ENCODE data around the gene RPL13A. TPM values are rescaled to one million over a fixed set of nuclear protein-coding genes. Genes with fewer than 3 reads are reported as not detected.
"Not testable (repeated sequence)": the region's sequence is repeated elsewhere in the genome, so short reads cannot be mapped to it uniquely, and the experiment has no call there.

The RPL13A gene
- total RNA-seq, 1 experiment from 2014 or later = 2,726 TPM

DNA sequence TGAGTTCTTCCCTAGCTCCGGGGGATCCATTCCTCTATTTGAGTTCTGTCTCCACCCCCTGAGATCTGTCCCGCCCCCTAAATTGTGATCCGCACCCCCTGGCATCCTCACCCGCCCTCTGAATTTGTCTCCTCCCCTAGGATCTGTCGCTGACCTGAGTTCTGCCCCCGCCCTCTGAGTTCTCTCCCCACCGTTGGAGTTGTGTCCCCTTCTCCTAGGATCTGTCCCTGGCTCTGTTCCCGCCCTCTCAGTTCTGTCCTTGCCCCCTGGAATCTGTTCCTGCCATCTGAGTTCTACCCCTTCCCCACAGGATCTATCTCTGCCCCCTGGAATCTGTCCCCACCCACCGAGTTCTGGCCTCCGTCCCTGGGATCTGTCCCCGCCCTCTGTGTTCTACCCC lies 45.1 kb upstream of the RPL13A start:
- intact Hi-C loops (cut with micrococcal nuclease; ENCODE audit: unreplicated experiment) = no loop called here
- peaks cover 23% of the 10 kb centered on the region for H3K4me1 Mint-ChIP-seq (ENCODE audit: low read depth, unreplicated experiment)
- no TSS peak for BruUV-seq (replicated peaks)
- CTCF ChIA-PET = interaction anchor here (0.5 to 1.3 kb wide), 15 partner anchors 9 to 449 kb away, joined by 3 to 8 read pairs (median 5); partner anchors contain the start of genes GFY, GYS1, KASH5 and PIH1D1
- H3K27me3 Mint-ChIP-seq (ENCODE audit: insufficient read depth, unreplicated experiment) = peaks cover 41% of the 10 kb centered on the region
- Histone ChIP-seq H3K4me3 (ENCODE audit: low read depth, low read length) (peak overlapping the region; percentile 65), H3K27me3 (replicated peaks; ENCODE audit: control insufficient read depth, insufficient read depth, low read length) (peaks cover 6% of the 10 kb centered on the region), H3K9me3 (no peaks in the 10 kb centered on the region), H3K36me3 (ENCODE audit: control insufficient read depth, insufficient read depth, low read length) (no peaks in the 10 kb centered on the region), H3K4me1 (0 out of 2 replicates have a peak, but pooled peaks cover 3% of the 10 kb centered on the region)
- H3K27ac Mint-ChIP-seq (ENCODE audit: unreplicated experiment) = peak overlapping the region; percentile 46
- H3K36me3 Mint-ChIP-seq (ENCODE audit: insufficient read depth, unreplicated experiment) = peaks cover 19% of the 10 kb centered on the region
- H3K4me3 Mint-ChIP-seq (ENCODE audit: unreplicated experiment) = peak overlapping the region; percentile 79
- H3K9me3 Mint-ChIP-seq (ENCODE audit: unreplicated experiment) = peaks cover 8% of the 10 kb centered on the region
- TF ChIP-seq, protein P1, sequence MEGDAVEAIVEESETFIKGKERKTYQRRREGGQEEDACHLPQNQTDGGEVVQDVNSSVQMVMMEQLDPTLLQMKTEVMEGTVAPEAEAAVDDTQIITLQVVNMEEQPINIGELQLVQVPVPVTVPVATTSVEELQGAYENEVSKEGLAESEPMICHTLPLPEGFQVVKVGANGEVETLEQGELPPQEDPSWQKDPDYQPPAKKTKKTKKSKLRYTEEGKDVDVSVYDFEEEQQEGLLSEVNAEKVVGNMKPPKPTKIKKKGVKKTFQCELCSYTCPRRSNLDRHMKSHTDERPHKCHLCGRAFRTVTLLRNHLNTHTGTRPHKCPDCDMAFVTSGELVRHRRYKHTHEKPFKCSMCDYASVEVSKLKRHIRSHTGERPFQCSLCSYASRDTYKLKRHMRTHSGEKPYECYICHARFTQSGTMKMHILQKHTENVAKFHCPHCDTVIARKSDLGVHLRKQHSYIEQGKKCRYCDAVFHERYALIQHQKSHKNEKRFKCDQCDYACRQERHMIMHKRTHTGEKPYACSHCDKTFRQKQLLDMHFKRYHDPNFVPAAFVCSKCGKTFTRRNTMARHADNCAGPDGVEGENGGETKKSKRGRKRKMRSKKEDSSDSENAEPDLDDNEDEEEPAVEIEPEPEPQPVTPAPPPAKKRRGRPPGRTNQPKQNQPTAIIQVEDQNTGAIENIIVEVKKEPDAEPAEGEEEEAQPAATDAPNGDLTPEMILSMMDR (IDR thresholded peaks at IDR 0.05; ENCODE audit: insufficient read depth in 1 of 2, low read depth in 1 of 2, low read length in 1 of 2, severe bottlenecking in 1 of 2, unreplicated experiment in 1 of 2) = no peak
- POLR2A ChIA-PET = interaction anchor here (0.5 to 1.0 kb wide), 3 partner anchors 10 to 72 kb away, joined by 3 to 8 read pairs (median 6); partner anchors contain the start of gene ALDH16A1
- no peak for DNase-seq

DNA sequence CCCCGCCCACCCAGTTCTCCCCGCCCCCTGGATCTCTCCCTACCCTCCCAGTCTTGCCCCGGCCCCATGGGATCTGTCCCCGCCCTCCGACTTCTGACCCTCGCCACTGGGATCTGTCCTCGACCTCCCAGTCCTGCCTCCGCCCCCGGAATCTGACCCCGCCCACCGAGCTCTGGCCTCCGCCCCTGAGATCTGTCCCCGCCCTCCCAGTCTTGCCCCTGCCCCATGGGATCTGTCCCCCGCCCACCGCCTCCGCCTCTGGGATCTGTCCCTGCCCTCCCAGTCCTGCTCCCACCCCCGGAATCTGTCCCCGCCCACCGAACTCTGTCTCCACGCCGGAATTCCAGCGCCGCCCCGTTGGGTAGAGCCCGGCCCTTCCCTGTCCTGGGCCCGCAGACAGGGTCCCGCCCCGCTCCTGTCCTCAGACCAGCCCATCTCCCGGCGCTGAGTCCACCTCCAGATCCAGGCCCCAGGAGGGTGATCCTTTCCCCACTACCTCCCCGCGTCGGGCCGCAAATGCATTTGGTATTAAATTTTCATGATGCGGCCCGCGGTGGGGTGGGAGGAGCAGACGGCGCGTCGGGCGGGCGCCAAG lies 44.5 kb upstream of the RPL13A start:
- Histone ChIP-seq H3K4me1 (0 out of 2 replicates have a peak, but pooled peaks cover 3% of the 10 kb centered on the region), H3K4me3 (ENCODE audit: low read depth, low read length) (peak overlapping the region; percentile 65), H3K9me3 (no peaks in the 10 kb centered on the region), H3K36me3 (ENCODE audit: control insufficient read depth, insufficient read depth, low read length) (no peaks in the 10 kb centered on the region), H3K27me3 (replicated peaks; ENCODE audit: control insufficient read depth, insufficient read depth, low read length) (peaks cover 6% of the 10 kb centered on the region)
- H3K27me3 Mint-ChIP-seq (ENCODE audit: insufficient read depth, unreplicated experiment) = peaks cover 35% of the 10 kb centered on the region
- POLR2A ChIA-PET = interaction anchor here (0.5 to 1.0 kb wide), 3 partner anchors 9 to 72 kb away, joined by 3 to 8 read pairs (median 6); partner anchors contain the start of gene ALDH16A1
- no TSS peak for BruUV-seq (replicated peaks)
- H3K27ac Mint-ChIP-seq (ENCODE audit: unreplicated experiment) = peak overlapping the region; percentile 46
- peak overlapping the region; percentile 79 for H3K4me3 Mint-ChIP-seq (ENCODE audit: unreplicated experiment)
- H3K4me1 Mint-ChIP-seq (ENCODE audit: low read depth, unreplicated experiment) = peaks cover 23% of the 10 kb centered on the region
- peaks cover 8% of the 10 kb centered on the region for H3K9me3 Mint-ChIP-seq (ENCODE audit: unreplicated experiment)
- DNase-seq = peak; percentile 98 to 99
- CTCF ChIA-PET = interaction anchor here (0.5 to 1.3 kb wide), 14 partner anchors 9 to 450 kb away, joined by 3 to 8 read pairs (median 4); partner anchors contain the start of genes GFY, GYS1, KASH5 and PIH1D1
- TF ChIP-seq, protein P1 (IDR thresholded peaks at IDR 0.05; ENCODE audit: insufficient read depth in 1 of 2, low read depth in 1 of 2, low read length in 1 of 2, severe bottlenecking in 1 of 2, unreplicated experiment in 1 of 2) = no peak
- intact Hi-C loops (cut with micrococcal nuclease; ENCODE audit: unreplicated experiment) = loop anchor here (1.0 kb wide), 4 partner anchors 8 to 217 kb away; partner anchors contain the start of genes DKKL1 and PIH1D1
- H3K36me3 Mint-ChIP-seq (ENCODE audit: insufficient read depth, unreplicated experiment) = peaks cover 19% of the 10 kb centered on the region

DNA sequence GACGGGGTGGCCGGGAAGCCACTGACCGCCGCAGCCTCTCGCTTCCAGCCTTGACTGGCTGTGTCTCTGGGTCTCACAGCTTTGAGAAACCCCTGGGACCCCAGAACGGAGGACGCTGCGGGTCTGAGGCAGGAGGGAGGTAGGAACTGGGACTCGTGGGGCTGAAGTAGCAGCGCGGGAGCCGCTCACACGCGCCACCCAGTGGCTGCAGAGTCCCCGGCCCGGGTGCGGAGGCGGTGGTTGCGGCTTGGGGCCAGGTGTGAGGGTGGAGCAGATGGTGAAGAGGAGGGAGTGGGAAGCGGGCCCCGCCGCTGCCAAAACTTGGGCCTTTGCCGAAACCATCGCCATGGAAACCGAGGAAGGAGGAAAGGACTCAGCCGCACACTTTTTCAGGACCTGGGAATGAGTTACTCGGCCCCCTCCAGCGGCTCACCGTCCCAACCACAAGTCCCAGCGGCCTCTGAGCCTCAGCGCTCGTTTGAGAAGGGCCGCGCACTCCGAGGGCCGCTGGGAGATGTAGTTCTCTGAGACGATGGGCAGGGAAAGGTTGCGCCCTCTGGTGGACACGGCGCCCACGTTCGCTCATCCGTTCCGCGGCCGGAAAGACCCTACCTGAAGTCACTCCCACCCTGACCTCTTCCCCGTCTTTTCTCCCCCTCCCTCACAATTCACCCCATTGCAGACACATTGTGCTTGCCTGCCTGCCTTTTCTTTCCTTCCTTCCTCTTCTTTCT lies 43.9 kb upstream of the RPL13A start:
- POLR2A ChIA-PET = interaction anchor here (1.0 kb wide), 2 partner anchors 8 to 10 kb away, joined by 6 to 8 read pairs; partner anchors contain the start of gene ALDH16A1
- Histone ChIP-seq H3K9me3 (no peaks in the 10 kb centered on the region), H3K36me3 (ENCODE audit: control insufficient read depth, insufficient read depth, low read length) (no peaks in the 10 kb centered on the region), H3K27me3 (replicated peaks; ENCODE audit: control insufficient read depth, insufficient read depth, low read length) (peaks cover 6% of the 10 kb centered on the region), H3K4me3 (ENCODE audit: low read depth, low read length) (peak overlapping the region; percentile 65), H3K4me1 (0 out of 2 replicates have a peak, but pooled peaks cover 3% of the 10 kb centered on the region)
- peaks cover 23% of the 10 kb centered on the region for H3K4me1 Mint-ChIP-seq (ENCODE audit: low read depth, unreplicated experiment)
- BruUV-seq (replicated peaks) = TSS peak; percentile 68
- CTCF ChIA-PET = interaction anchor here (0.7 to 1.3 kb wide), 6 partner anchors 8 to 450 kb away, joined by 3 to 7 read pairs (median 5); partner anchors contain the start of genes GYS1 and PIH1D1
- peak overlapping the region; percentile 79 for H3K4me3 Mint-ChIP-seq (ENCODE audit: unreplicated experiment)
- intact Hi-C loops (cut with micrococcal nuclease; ENCODE audit: unreplicated experiment) = loop anchor here (1.0 kb wide), 4 partner anchors 8 to 217 kb away; partner anchors contain the start of genes DKKL1 and PIH1D1
- peaks cover 8% of the 10 kb centered on the region for H3K9me3 Mint-ChIP-seq (ENCODE audit: unreplicated experiment)
- DNase-seq = peak; percentile 95 to 96
- peak overlapping the region; percentile 46 for H3K27ac Mint-ChIP-seq (ENCODE audit: unreplicated experiment)
- H3K27me3 Mint-ChIP-seq (ENCODE audit: insufficient read depth, unreplicated experiment) = peaks cover 29% of the 10 kb centered on the region
- TF ChIP-seq, protein P1 (IDR thresholded peaks at IDR 0.05; ENCODE audit: insufficient read depth in 1 of 2, low read depth in 1 of 2, low read length in 1 of 2, severe bottlenecking in 1 of 2, unreplicated experiment in 1 of 2) = peak; percentile 86 to 94
- H3K36me3 Mint-ChIP-seq (ENCODE audit: insufficient read depth, unreplicated experiment) = peaks cover 23% of the 10 kb centered on the region

DNA sequence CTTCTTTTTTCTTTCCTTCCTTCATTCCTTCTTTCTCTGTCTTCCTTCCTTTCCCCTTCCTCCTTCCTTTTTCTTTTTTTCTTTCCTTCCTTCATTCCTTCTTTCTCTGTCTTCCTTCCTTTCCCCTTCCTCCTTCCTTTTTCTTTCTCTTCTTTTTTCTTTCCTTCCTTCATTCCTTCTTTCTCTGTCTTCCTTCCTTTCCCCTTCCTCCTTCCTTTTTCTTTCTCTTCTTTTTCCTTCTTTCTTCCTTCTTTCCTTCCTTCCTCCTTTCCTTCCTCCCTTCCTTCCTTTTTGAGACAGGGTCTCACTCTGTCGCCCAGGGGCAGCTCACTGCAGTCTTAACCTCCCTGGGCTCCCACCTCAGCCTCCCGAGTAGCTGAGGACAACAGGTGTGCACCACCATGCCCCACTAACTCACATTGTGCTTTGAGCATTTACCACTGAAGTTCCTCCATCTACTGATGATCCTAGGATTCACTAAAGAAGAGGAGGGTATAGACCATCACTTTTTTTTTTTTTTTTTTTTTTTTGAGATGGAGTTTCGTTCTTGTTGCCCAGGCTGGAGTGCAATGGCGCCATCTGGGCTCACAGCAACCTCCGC lies 43.2 kb upstream of the RPL13A start:
- H3K4me1 Mint-ChIP-seq (ENCODE audit: low read depth, unreplicated experiment) = peaks cover 23% of the 10 kb centered on the region
- ChIA-PET CTCF (interaction anchor here (0.7 to 1.5 kb wide), 4 partner anchors 19 to 115 kb away, joined by 3 to 7 read pairs (median 5); no protein-coding TSS in a partner anchor), POLR2A (interaction anchor here (0.8 kb wide), 1 partner anchor 9 kb away, joined by 3 read pairs; the partner anchor contains the start of gene ALDH16A1)
- peak overlapping the region; percentile 46 for H3K27ac Mint-ChIP-seq (ENCODE audit: unreplicated experiment)
- H3K4me3 Mint-ChIP-seq (ENCODE audit: unreplicated experiment) = peak overlapping the region; percentile 79
- H3K4me3 ChIP-seq (ENCODE audit: low read depth, low read length); H3K9me3 Mint-ChIP-seq (ENCODE audit: unreplicated experiment); H3K9me3 ChIP-seq; intact Hi-C loops (cut with micrococcal nuclease; ENCODE audit: unreplicated experiment); DNase-seq; BruUV-seq (replicated peaks); H3K4me1 ChIP-seq; H3K36me3 ChIP-seq (ENCODE audit: control insufficient read depth, insufficient read depth, low read length); H3K27me3 ChIP-seq (replicated peaks; ENCODE audit: control insufficient read depth, insufficient read depth, low read length): not testable (repeated sequence)
- H3K27me3 Mint-ChIP-seq (ENCODE audit: insufficient read depth, unreplicated experiment) = peaks cover 27% of the 10 kb centered on the region
- H3K36me3 Mint-ChIP-seq (ENCODE audit: insufficient read depth, unreplicated experiment) = peaks cover 30% of the 10 kb centered on the region

Data from Caco-2 (cell line).